ENCODE measurements around the gene PEAK3. TPM values are rescaled to one million over a fixed set of nuclear protein-coding genes. Genes with fewer than 3 reads are reported as not detected.

PEAK3 gene
- total RNA-seq, 1 donor from 2014 or later: 0.17 TPM

GRCh38 chr19:2315121-2315817, 33.3 kb upstream of the PEAK3 start:
- DNase-seq: no peak

- no peak for DNase-seq
These were observed 31.0 kb upstream of the PEAK3 start for GRCh38 chr19:2312820-2313501.

GRCh38 chr19:2311093-2311492, 29.1 kb upstream of the PEAK3 start:
- no peak for DNase-seq

- DNase-seq: no peak
These were observed 27.9 kb upstream of the PEAK3 start for GRCh38 chr19:2309734-2310362.

GRCh38 chr19:2308114-2308556, 26.2 kb upstream of the PEAK3 start, which contains the start of gene LINGO3:
TSS of gene LINGO3 (minus strand) at chr19:2308154. CDS start at chr19:2291776, 16,378 bp downstream.
- no peak for DNase-seq

- DNase-seq: no peak
These were observed 25.6 kb upstream of the PEAK3 start for GRCh38 chr19:2307518-2308012.

- no peak for DNase-seq
These were observed 25.0 kb upstream of the PEAK3 start for GRCh38 chr19:2306971-2307370.

- DNase-seq: no peak
These were observed 24.4 kb upstream of the PEAK3 start for GRCh38 chr19:2306281-2306806.

- no peak for DNase-seq
These were observed 23.7 kb upstream of the PEAK3 start for GRCh38 chr19:2305452-2306280.

- DNase-seq: no peak
These were observed 21.3 kb upstream of the PEAK3 start for GRCh38 chr19:2303211-2303798.

GRCh38 chr19:2302319-2303210, 20.6 kb upstream of the PEAK3 start:
- peak; percentile 63 for DNase-seq

GRCh38 chr19:2300533-2300932, 18.6 kb upstream of the PEAK3 start:
- no peak for DNase-seq

- no peak for DNase-seq
These were observed 14.2 kb upstream of the PEAK3 start for GRCh38 chr19:2296141-2296540.

GRCh38 chr19:2294687-2295335, 12.8 kb upstream of the PEAK3 start:
- peak; percentile 18 for DNase-seq

- peak; percentile 34 for DNase-seq
These were observed 9.3 kb upstream of the PEAK3 start for GRCh38 chr19:2291185-2291751.

GRCh38 chr19:2290441-2291184, 8.6 kb upstream of the PEAK3 start:
- no peak for DNase-seq

- peak; percentile 21 for DNase-seq
These were observed 7.9 kb upstream of the PEAK3 start for GRCh38 chr19:2289714-2290435.
